ENCODE measurements around the gene NRG2.

DNA sequence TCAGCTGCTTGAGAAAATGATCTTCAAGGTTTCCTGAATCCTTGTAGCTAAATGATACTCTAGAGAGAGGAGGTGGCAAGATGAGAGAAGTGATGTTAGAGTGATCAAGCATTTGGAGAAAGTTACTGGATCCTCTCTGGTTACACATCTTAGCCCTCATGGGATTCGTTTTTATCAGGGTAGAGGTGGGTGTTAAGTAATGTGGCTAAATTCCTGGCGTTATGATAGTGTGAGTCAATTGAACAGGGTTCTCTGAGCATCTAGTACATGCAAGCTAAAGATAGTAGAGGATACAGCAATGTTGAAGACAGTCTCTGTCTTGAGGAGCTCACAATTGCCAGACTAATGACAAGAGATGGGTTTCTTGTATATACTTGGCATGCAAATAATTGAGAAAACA is 123.8 kb downstream of the NRG2 start:
- TF ChIP-seq, protein P1, sequence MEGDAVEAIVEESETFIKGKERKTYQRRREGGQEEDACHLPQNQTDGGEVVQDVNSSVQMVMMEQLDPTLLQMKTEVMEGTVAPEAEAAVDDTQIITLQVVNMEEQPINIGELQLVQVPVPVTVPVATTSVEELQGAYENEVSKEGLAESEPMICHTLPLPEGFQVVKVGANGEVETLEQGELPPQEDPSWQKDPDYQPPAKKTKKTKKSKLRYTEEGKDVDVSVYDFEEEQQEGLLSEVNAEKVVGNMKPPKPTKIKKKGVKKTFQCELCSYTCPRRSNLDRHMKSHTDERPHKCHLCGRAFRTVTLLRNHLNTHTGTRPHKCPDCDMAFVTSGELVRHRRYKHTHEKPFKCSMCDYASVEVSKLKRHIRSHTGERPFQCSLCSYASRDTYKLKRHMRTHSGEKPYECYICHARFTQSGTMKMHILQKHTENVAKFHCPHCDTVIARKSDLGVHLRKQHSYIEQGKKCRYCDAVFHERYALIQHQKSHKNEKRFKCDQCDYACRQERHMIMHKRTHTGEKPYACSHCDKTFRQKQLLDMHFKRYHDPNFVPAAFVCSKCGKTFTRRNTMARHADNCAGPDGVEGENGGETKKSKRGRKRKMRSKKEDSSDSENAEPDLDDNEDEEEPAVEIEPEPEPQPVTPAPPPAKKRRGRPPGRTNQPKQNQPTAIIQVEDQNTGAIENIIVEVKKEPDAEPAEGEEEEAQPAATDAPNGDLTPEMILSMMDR (IDR thresholded peaks at IDR 0.05) = no peak
- no peak for TF ChIP-seq POLR2A (IDR thresholded peaks at IDR 0.05)

Data from adrenal gland (tissue), 5 donors.